GM12875 (cell line): ENCODE data around the gene CFHR2.

ENCODE experiments used
- H3K4me3 ChIP-seq: one replicate; pipeline ENCODE4 v1.5.1; 2011; ENCODE audit warnings: low read depth, low read length, control low read depth
- CTCF ChIP-seq: IDR thresholded peaks from 2 replicates; pipeline ENCODE4 v1.5.1; 2011; ENCODE audit warnings: low read depth, mild to moderate bottlenecking, control low read depth, inconsistent platforms, low read length, moderate library complexity, borderline replicate concordance; ENCODE audit not compliant: insufficient read depth

CFHR2 gene

GRCh38 chr1:196951711-196952394, 8.3 kb downstream of the CFHR2 start:
- H3K4me3 ChIP-seq, result no peak overlapping the region
- TF ChIP-seq CTCF, result no peak

GRCh38 chr1:196954778-196955177, 11.2 kb downstream of the CFHR2 start:
- no peak for TF ChIP-seq CTCF
- no peak overlapping the region for H3K4me3 ChIP-seq

GRCh38 chr1:196955926-196956325, 12.4 kb downstream of the CFHR2 start:
- no peak for TF ChIP-seq CTCF
- H3K4me3 ChIP-seq, result no peak overlapping the region

- H3K4me3 ChIP-seq, result no peak overlapping the region
- no peak for TF ChIP-seq CTCF
These were observed 17.3 kb downstream of the CFHR2 start for GRCh38 chr1:196960854-196961253.

GRCh38 chr1:196970182-196970581, 26.6 kb downstream of the CFHR2 start:
- TF ChIP-seq CTCF, result no peak
- no peak overlapping the region for H3K4me3 ChIP-seq

- no peak for TF ChIP-seq CTCF
- H3K4me3 ChIP-seq, result no peak overlapping the region
These were observed 32.7 kb downstream of the CFHR2 start for GRCh38 chr1:196976278-196976677.

DNA sequence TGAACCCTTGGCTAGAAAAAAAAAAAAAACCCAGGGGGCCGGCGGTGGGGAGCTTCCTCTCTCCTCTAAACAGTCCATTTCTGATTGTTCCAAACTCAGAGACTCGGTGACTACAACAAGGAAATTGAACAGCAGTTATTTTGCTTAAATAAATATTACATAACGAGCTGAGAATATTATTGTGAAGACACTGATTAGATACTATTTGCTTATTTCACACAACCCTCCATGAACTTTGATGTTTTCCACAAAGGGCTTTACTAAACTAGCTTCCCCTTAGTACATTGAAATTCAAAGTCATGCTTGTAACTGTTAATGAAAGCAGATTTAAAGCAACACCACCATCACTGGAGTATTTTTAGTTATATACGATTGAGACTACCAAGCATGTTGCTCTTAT, 33.7 kb downstream of the CFHR2 start, which contains the start of gene CFHR5:
TSS of gene CFHR5 (plus strand) at position 279 of the 400 bp plus-strand sequence. CDS start at position 388, 109 bp downstream.
- no peak for TF ChIP-seq CTCF
- H3K4me3 ChIP-seq, result no peak within 1 kb of the TSS
